Fibroblast of lung (primary cell): Measurements from ENCODE around the gene ADH1C. TPM values are rescaled to one million over a fixed set of nuclear protein-coding genes. Genes with fewer than 3 reads are reported as not detected.
"Not testable (repeated sequence)": the region's sequence is repeated elsewhere in the genome, so short reads cannot be mapped to it uniquely, and the experiment has no call there.

Experiments used
- DNase-seq, 2 donors: peaks; one replicate each; pipeline versions ENCODE4 v3.0.0 to v3.0.0-alpha.2; 2010; ENCODE audit warnings: low read depth in 2 of 2
- H2AFZ ChIP-seq: 2 replicates; pipeline ENCODE4 v1.5.1; 2012; ENCODE audit warnings: low read length, control low read depth, inconsistent platforms
- H3K27ac ChIP-seq: 2 replicates; pipeline ENCODE4 v1.5.1; 2011; ENCODE audit warnings: low read length, control low read depth; ENCODE audit not compliant: insufficient read depth
- H3K27me3 ChIP-seq: 2 replicates; pipeline ENCODE4 v1.5.1; 2011; ENCODE audit warnings: mild to moderate bottlenecking, low read length; ENCODE audit not compliant: control insufficient read depth, insufficient read depth
- H3K36me3 ChIP-seq: 2 replicates; pipeline ENCODE4 v1.5.1; 2011; ENCODE audit warnings: low read length; ENCODE audit not compliant: control insufficient read depth, insufficient read depth
- H3K4me1 ChIP-seq: 2 replicates; pipeline ENCODE4 v1.5.1; 2011; ENCODE audit warnings: low read length; ENCODE audit not compliant: control insufficient read depth, insufficient read depth; ENCODE audit errors: extremely low read depth
- H3K4me2 ChIP-seq: 2 replicates; pipeline ENCODE4 v1.5.1; 2011; ENCODE audit warnings: low read length, control low read depth; ENCODE audit not compliant: insufficient read depth; ENCODE audit errors: extremely low read depth
- H3K4me3 ChIP-seq, 4 experiments: fragments of 200-600 bp in 1 of 4; sonication (generic) in 1 of 4; replicated peaks in 1 of 4; 2 replicates each; pipeline ENCODE4 v1.5.1; 2011 to 2016; ENCODE audit warnings: low read length in 4 of 4, low read depth in 3 of 4, mild to moderate bottlenecking in 3 of 4, control low read depth in 2 of 4, inconsistent platforms in 1 of 4, mixed read lengths in 1 of 4; ENCODE audit not compliant: insufficient read depth in 1 of 4; ENCODE audit errors: control extremely low read depth in 1 of 4
- H3K79me2 ChIP-seq: 2 replicates; pipeline ENCODE4 v1.5.1; 2012; ENCODE audit warnings: mild to moderate bottlenecking, low read length, inconsistent platforms; ENCODE audit not compliant: control insufficient read depth, insufficient read depth
- H3K9ac ChIP-seq: 2 replicates; pipeline ENCODE4 v1.5.1; 2011; ENCODE audit warnings: mild to moderate bottlenecking, low read length, control low read depth; ENCODE audit not compliant: insufficient read depth
- H3K9me3 ChIP-seq: 2 replicates; pipeline ENCODE4 v1.5.1; 2012; ENCODE audit warnings: low read depth, low read length; ENCODE audit not compliant: control insufficient read depth, insufficient read depth
- H4K20me1 ChIP-seq: 2 replicates; pipeline ENCODE4 v1.5.1; 2011; ENCODE audit warnings: low read length; ENCODE audit not compliant: control insufficient read depth, insufficient read depth; ENCODE audit errors: extremely low read depth
- CTCF ChIP-seq, 2 donors: IDR thresholded peaks in 1 of 2; conservative IDR thresholded peaks in 1 of 2; 1 replicate in 1 of 2; 2 replicates in 1 of 2; pipeline ENCODE4 v1.5.1; 2011 to 2012; ENCODE audit warnings: low read length in 2 of 2, control low read depth in 1 of 2, inconsistent platforms in 1 of 2, low read depth in 1 of 2, mild to moderate bottlenecking in 1 of 2
- EZH2 ChIP-seq: IDR thresholded peaks from 2 replicates; pipeline ENCODE4 v1.5.1; 2012; ENCODE audit warnings: low read length, control low read depth, mild to moderate bottlenecking; ENCODE audit errors: missing control alignments
- polyA plus RNA-seq, 2 donors: library from polyadenylated mRNA; depleted of rRNA in 1 of 2; stranded (reverse) in 1 of 2; unstranded in 1 of 2; fragments of >200 nt; gene quantifications; 2 replicates each; pipeline ENCODE4 v1.2.1, GENCODE V29; 2011 to 2012; ENCODE audit warnings: missing spikeins in 1 of 2
- total RNA-seq: library from RNA; depleted of rRNA; stranded (reverse); fragments of >200 nt; gene quantifications from 2 replicates; pipeline ENCODE4 v1.2.1, GENCODE V29; 2014

Gene ADH1C
- total and polyA plus RNA-seq, 2 donors (not counting 1 experiment from before 2014, with no cell fraction given), result 0.83 to 1.2 TPM

GRCh38 chr4:99349338-99349737 lies 3.2 kb downstream of the ADH1C start:
- no peaks in the 10 kb centered on the region for H3K9me3 ChIP-seq
- no peaks in the 10 kb centered on the region for H3K27me3 ChIP-seq
- H3K9ac ChIP-seq, result no peak overlapping the region
- no peak overlapping the region for H3K27ac ChIP-seq
- no peak overlapping the region for H3K4me3 ChIP-seq
- H3K4me1 ChIP-seq, result no peaks in the 10 kb centered on the region
- no peaks in the 10 kb centered on the region for H4K20me1 ChIP-seq
- TF ChIP-seq CTCF (conservative IDR thresholded peaks at IDR 0.05 in 1 of 2, IDR thresholded peaks at IDR 0.05 in 1 of 2; ENCODE audit: low read depth in 1 of 2, low read length in 2 of 2) (no peak), EZH2 (no peak)
- no peaks in the 10 kb centered on the region for H3K79me2 ChIP-seq
- H3K36me3 ChIP-seq, result no peaks in the 10 kb centered on the region
- DNase-seq, result no peak
- H2AFZ ChIP-seq, result no peak overlapping the region
- H3K4me2 ChIP-seq, result no peak overlapping the region

- not testable (repeated sequence) for H3K4me3 ChIP-seq, H3K36me3 ChIP-seq, H4K20me1 ChIP-seq, H3K4me2 ChIP-seq, H3K9me3 ChIP-seq, H2AFZ ChIP-seq, H3K27ac ChIP-seq, H3K9ac ChIP-seq, H3K27me3 ChIP-seq, DNase-seq, H3K79me2 ChIP-seq, H3K4me1 ChIP-seq
These were observed 9.9 kb downstream of the ADH1C start for GRCh38 chr4:99342624-99343023.

GRCh38 chr4:99341426-99341825 lies 11.1 kb downstream of the ADH1C start:
- no peak overlapping the region for H3K27ac ChIP-seq
- H2AFZ ChIP-seq, result no peak overlapping the region
- DNase-seq, result no peak

More at GRCh38 chr4:99341426-99341825, 11.1 kb downstream of the ADH1C start:
- no peaks in the 10 kb centered on the region for H3K4me1 ChIP-seq
- no peaks in the 10 kb centered on the region for H3K36me3 ChIP-seq
- no peak overlapping the region for H3K4me2 ChIP-seq
- H3K27me3 ChIP-seq, result no peaks in the 10 kb centered on the region
- no peaks in the 10 kb centered on the region for H3K9me3 ChIP-seq
- H3K9ac ChIP-seq, result no peak overlapping the region
- no peaks in the 10 kb centered on the region for H3K79me2 ChIP-seq
- TF ChIP-seq CTCF (conservative IDR thresholded peaks at IDR 0.05 in 1 of 2, IDR thresholded peaks at IDR 0.05 in 1 of 2; ENCODE audit: low read depth in 1 of 2, low read length in 2 of 2) (no peak), EZH2 (no peak)
- H3K4me3 ChIP-seq, result no peak overlapping the region
- no peaks in the 10 kb centered on the region for H4K20me1 ChIP-seq
